Measurements from ENCODE around the gene TMIGD2.
"Not testable (repeated sequence)": the region's sequence is repeated elsewhere in the genome, so short reads cannot be mapped to it uniquely, and the experiment has no call there.

Gene TMIGD2

GRCh38 chr19:4295972-4296771 is 6.0 kb downstream of the TMIGD2 start:
- DNase-seq: peak; percentile 99

DNA sequence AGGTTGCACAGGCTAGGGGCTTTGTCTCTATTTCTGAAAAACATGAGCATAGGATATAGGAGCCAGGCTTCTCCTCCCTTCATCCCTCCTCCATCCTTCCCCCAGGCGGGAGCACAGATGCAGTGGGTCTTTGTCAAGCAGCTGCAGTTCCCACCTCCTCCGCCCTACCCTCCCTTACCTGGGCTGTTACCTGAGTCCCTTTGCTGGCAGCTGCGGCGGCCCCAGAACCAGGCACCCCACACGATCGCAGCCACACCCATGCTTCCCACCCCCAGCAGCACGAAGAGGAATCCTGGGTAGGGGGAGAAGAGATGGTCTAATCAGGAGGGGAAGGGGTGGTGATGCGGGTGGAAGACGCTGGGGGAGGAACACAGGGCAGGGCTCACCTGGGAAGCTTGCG is 7.8 kb downstream of the TMIGD2 start:
- DNase-seq: peak; percentile 87

DNA sequence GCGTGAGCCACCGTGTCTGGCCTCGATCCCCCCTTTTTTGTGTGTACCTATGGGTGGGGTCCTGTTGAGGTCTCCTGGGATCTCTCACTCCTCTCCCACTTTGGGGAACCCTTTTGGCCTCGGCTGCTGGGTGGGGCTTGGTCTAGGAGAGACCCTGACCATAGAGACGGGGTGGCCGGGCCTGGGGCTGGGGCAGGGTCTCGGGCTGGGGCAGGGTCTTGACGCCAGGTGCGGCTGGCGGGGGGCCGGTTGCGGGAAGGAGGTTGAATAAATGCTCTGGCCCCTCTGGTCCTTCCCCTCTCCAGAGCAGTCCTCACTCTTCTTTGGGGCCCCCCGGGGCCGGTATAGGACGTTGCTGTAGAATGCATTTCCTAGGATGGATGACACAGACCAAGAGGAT is 9.7 kb downstream of the TMIGD2 start:
- DNase-seq: no peak

GRCh38 chr19:4291184-4291732 is 10.9 kb downstream of the TMIGD2 start:
- peak; percentile 68 for DNase-seq

GRCh38 chr19:4288091-4288777 is 14.0 kb downstream of the TMIGD2 start:
- peak; percentile 50 for DNase-seq

GRCh38 chr19:4286141-4286540 is 16.0 kb downstream of the TMIGD2 start:
- DNase-seq: not testable (repeated sequence)

DNA sequence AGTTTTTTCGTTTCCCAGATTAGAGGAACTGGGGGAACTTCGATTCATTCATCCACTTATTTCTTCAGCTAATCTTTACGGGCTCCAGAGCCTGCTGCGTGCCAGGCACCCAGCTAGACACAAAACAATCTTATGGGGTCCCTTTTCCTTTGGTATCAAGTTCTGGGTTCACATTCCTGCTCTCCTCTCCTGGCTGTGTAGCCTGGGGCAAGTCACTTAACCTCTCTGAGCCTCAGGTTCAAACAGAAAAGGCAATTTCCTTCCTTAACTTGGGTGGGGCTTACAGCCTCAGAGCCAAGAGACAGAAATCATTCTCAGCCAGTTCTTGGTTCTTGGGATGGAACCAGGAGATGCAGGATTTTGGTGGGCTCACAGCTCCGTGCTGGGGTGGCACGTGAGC is 17.2 kb downstream of the TMIGD2 start:
- DNase-seq: no peak

DNA sequence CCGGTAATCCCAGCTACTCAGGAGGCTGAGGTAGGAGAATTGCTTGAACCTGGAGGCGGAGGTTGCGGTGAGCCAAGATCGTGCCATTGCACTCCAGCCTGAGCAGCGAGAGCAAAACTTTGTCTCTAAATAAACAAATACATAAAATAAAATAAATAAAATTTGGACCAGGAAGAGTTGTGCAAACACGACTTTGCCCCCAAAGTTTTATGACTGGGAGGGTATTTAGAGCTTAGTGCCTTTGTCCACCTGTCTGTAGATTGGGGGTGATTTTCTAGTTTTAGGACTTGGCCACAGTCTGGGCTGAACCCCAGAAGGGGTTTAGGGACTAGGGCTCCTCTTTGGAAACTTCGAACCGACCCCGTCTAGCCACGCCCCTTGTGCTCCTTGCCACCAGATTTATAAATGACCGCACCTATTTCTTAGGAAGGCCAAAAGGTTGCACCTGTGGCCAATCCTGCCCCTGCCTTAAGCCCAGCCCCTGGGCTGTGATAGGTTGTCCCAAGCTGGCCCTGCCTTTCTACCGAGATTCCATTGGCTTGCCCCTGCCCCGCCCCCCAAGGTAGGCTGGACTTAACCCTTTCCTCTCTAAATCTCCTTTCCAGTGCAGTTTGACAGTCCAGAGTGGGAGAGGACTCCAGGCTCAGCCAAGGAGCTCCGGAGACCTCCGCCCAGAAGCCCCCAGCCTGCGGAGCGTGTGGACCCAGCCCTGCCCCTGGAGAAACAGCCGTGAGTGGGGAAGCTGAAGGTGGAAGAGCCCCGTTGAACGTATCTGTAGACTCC is 17.8 kb downstream of the TMIGD2 start:
- DNase-seq: peak; percentile 75

DNA sequence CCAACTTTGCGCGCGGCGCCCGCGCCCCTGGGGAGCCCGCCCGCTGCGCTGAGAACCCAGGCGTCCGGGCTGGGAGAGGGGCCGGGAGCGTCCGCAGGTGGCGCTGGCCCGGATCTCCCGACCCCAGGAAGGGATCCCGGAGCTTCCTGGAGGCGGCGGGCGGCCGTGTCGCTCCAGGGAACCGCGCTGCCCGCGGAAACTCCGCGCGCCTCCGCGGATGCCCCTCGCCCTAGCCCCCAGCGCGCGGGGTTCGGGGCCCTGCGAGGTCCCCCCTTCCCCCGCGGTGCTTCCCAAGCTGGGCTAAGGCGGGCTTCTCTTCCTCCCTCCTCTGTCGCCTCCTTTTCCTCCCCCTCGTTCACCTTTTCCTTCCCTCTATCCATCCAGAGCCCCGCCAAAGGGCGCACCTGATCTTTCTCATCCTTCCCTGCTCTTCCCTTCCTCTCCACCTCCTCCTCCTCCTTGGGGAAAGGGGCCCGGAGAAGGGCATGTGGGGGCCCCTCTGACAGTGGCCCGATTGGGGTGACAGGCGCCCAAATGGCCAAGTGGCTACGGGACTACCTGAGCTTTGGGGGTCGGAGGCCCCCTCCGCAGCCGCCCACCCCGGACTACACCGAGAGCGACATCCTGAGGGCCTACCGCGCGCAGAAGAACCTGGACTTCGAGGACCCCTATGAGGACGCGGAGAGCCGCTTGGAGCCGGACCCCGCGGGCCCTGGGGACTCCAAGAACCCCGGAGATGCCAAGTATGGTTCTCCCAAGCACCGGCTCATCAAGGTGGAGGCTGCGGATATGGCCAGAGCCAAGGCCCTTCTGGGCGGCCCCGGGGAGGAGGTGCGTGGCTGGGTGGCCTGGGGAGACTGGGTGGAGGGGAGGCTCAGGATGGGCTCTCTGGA is 22.4 kb downstream of the TMIGD2 start:
- peak; percentile 74 for DNase-seq

DNA sequence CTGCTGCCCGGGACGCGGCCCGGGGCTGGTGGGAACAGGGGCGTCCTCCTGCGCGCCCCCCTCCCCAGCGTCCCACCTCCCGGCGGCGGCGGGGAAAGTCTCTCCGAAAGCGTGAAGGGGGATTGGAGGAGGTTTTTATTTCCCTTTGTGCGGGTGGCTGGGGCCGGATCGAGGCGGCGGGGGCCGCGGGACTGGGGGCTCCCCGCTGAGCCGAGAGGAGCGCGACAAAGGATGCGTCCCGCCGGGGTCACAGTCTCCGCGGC is 23.0 kb downstream of the TMIGD2 start:
- peak; percentile 74 for DNase-seq

- DNase-seq: peak; percentile 51
Measured at GRCh38 chr19:4278419-4279266, 23.5 kb downstream of the TMIGD2 start, which contains the start of gene SHD. SHD (plus strand) TSS chr19:4279266; CDS start chr19:4280064, 798 bp downstream.

GRCh38 chr19:4278010-4278409 is 24.2 kb downstream of the TMIGD2 start:
- no peak for DNase-seq

- peak; percentile 68 for DNase-seq
Measured at GRCh38 chr19:4277191-4277696, 24.9 kb downstream of the TMIGD2 start.

DNA sequence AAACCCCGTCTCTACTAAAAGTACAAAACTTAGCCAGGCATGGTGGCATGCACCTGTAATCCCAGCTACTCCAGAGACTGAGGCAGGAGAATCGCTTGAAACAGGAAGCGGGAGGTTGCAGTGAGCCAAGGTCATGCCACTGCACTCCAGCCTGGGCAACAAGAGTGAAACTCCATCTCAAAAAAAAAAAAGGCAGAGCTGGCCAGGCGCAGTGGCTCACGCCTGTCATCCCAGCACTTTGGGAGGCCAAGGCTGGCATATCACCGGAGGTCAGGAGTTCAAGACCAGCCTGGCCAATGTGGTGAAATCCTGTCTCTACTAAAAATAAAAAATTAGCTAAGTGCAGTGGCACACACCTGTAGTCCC is 27.9 kb downstream of the TMIGD2 start:
- DNase-seq: not testable (repeated sequence)

DNA sequence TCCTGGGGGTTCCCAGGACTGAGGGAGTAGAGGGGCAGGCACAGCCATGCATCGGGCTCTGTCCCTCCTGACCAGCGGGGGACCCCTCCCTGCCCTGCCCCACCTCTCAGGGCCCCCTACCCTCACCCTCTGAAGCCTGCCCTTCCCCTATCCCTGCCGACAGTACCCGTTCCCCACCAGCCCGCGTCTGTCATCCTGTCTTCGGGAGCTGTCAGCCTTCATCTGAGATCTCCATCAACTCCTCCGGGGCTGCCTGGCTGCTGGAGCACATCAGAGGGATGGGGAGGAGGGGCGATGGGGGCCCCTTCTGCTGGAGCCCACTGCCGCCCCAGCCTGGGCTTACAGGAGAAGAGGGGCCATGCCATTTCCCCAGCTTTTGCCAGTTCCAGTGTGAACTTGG is 29.3 kb downstream of the TMIGD2 start:
- no peak for DNase-seq

- no peak for DNase-seq
Measured at GRCh38 chr19:4268816-4269430, 33.3 kb downstream of the TMIGD2 start.

GRCh38 chr19:4267901-4268815 is 34.0 kb downstream of the TMIGD2 start:
- no peak for DNase-seq

GRCh38 chr19:4267101-4267900 is 34.9 kb downstream of the TMIGD2 start:
- DNase-seq: peak; percentile 78
